AG04449 (cell line): ENCODE results near the gene DCP1A.
"Not testable (repeated sequence)": the region's sequence is repeated elsewhere in the genome, so short reads cannot be mapped to it uniquely, and the experiment has no call there.

Experiments
- CTCF ChIA-PET: fragments of 350-600 bp; formaldehyde crosslinking; extraction: SDS; loops from one replicate; lab custom pipeline; 2021; ENCODE audit warnings: antibody characterized with exemption; lab: Yijun Ruan, JAX
- POLR2A ChIA-PET: fragments of 400-600, 350-600 bp; formaldehyde crosslinking; extraction: SDS; loops from one replicate; lab custom pipeline; 2020; ENCODE audit warnings: antibody characterized with exemption, inconsistent platforms; lab: Yijun Ruan, JAX
- DNase-seq: peaks from one replicate; pipeline ENCODE4 v3.0.0-alpha.2; 2010; ENCODE audit warnings: low read depth, low spot score
- H3K4me3 ChIP-seq: 2 replicates; pipeline ENCODE4 v1.5.1; 2011; ENCODE audit warnings: low read depth, mild to moderate bottlenecking, control low read depth, low read length
- CTCF ChIP-seq: IDR thresholded peaks from one replicate; pipeline ENCODE4 v1.5.1; 2011; ENCODE audit warnings: mild to moderate bottlenecking, moderate library complexity, low read length, control low read depth, inconsistent platforms; ENCODE audit not compliant: insufficient read depth; ENCODE audit errors: missing control alignments

DCP1A gene

GRCh38 chr3:53337167-53337940 is 10.0 kb downstream of the DCP1A start:
- CTCF ChIA-PET, result interaction anchor here (0.8 kb wide), 1 partner anchor 8 kb away, joined by 3 read pairs; no protein-coding TSS in a partner anchor
- no peak for DNase-seq
- no peak for TF ChIP-seq CTCF
- POLR2A ChIA-PET, result no interaction called here
- no peak overlapping the region for H3K4me3 ChIP-seq

- ChIA-PET POLR2A (no interaction called here), CTCF (interaction anchor here (0.6 to 1.0 kb wide), 2 partner anchors 11 to 1650 kb away, joined by 3 to 4 read pairs; no protein-coding TSS in a partner anchor)
- no peak for TF ChIP-seq CTCF
- no peak overlapping the region for H3K4me3 ChIP-seq
- no peak for DNase-seq
Observed at GRCh38 chr3:53334742-53335141, 12.6 kb downstream of the DCP1A start.

- H3K4me3 ChIP-seq, result no peak overlapping the region
- CTCF ChIA-PET, result no interaction called here
- DNase-seq, result no peak
- no peak for TF ChIP-seq CTCF
- POLR2A ChIA-PET, result no interaction called here
Observed at GRCh38 chr3:53331871-53332270, 15.5 kb downstream of the DCP1A start.

GRCh38 chr3:53329897-53330296 is 17.4 kb downstream of the DCP1A start:
- POLR2A ChIA-PET, result no interaction called here
- CTCF ChIA-PET, result interaction anchor here (0.9 kb wide), 1 partner anchor 31 kb away, joined by 5 read pairs; no protein-coding TSS in a partner anchor
- DNase-seq, result no peak
- TF ChIP-seq CTCF, result no peak
- H3K4me3 ChIP-seq, result no peak overlapping the region

GRCh38 chr3:53328746-53329145 is 18.6 kb downstream of the DCP1A start:
- no peak overlapping the region for H3K4me3 ChIP-seq
- POLR2A ChIA-PET, result no interaction called here
- TF ChIP-seq CTCF, result no peak

GRCh38 chr3:53327986-53328385 is 19.4 kb downstream of the DCP1A start:
- DNase-seq, CTCF ChIA-PET: not testable (repeated sequence)

More at GRCh38 chr3:53328746-53329145, 18.6 kb downstream of the DCP1A start:
- CTCF ChIA-PET, result no interaction called here
- DNase-seq, result no peak

More at GRCh38 chr3:53327986-53328385, 19.4 kb downstream of the DCP1A start:
- H3K4me3 ChIP-seq, POLR2A ChIA-PET: not testable (repeated sequence)
